K562 treated with DMSO at 1 percent for 12 hours (cell line): ENCODE data around the gene GPANK1. TPM values are rescaled to one million over a fixed set of nuclear protein-coding genes. Genes with fewer than 3 reads are reported as not detected.

Experiments
- total RNA-seq: library from RNA; unstranded; fragments of 300-600 nt; gene quantifications from 2 replicates; pipeline ENCODE4 v1.2.3, GENCODE V29; 2022; ENCODE audit not compliant: insufficient read depth

GPANK1 gene
- total RNA-seq, result 48.9 and 50.1 TPM in 2 replicates

DNA sequence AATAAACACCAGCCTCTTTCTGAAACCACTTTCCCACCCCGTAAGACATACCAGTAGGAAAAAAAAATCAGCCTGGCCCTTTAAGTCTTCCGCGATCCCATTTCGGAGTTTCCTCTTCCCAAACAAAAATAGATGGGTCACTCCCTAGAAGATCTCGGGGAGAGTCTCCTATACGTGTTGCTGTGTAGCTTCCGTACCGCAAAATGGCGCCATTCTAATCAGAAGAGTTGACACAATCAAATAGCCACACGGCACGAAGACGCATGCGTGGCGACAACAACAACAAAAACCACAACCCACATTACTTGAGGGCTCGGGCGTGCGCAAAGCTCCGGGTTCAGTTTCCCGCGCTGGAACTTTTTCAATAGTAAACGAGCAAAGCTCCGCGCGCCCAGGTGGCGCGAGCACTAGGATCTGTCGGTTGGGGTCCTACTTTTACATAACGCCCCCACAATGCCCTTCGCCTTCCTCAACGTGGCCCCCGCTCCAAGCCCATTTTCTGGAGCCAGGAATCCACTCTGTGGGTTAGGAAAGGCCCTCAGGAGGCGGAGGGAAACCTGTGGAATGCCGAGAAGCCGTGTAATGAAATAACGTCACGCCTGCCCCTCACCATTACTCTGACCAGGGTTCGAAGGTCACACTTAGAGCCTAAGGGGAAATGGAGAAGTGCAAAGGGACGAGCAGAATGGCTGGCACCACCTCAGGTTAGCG, at the start of gene GPANK1:
TSS of gene GPANK1 (minus strand) at position 208 of the 711 bp plus-strand sequence. CDS start 519 bp downstream, outside the sequence.

DNA sequence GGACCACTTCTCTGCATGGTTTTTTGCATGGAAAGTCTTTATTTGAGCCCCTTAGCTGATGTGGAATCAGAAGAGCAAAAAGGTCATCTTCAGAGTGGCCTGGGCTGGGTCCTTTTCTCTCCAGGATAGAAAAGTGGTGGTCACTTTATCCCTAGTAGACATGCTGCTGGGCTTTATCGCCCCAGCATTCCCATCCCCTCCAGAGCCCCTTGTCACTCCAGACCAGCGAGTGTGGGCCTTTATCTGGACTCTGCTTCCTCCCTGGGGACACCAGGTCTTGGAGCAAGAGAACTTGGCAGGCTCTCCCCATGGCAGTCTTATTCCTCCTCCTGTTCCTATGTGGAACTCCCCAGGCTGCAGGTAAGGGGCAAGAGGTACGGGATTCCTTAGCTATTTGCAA, 41.8 kb upstream of the GPANK1 start, which contains the start of gene LY6G6F:
TSS of gene LY6G6F (plus strand) at position 268 of the 400 bp plus-strand sequence. CDS start at position 309, 41 bp downstream.

DNA sequence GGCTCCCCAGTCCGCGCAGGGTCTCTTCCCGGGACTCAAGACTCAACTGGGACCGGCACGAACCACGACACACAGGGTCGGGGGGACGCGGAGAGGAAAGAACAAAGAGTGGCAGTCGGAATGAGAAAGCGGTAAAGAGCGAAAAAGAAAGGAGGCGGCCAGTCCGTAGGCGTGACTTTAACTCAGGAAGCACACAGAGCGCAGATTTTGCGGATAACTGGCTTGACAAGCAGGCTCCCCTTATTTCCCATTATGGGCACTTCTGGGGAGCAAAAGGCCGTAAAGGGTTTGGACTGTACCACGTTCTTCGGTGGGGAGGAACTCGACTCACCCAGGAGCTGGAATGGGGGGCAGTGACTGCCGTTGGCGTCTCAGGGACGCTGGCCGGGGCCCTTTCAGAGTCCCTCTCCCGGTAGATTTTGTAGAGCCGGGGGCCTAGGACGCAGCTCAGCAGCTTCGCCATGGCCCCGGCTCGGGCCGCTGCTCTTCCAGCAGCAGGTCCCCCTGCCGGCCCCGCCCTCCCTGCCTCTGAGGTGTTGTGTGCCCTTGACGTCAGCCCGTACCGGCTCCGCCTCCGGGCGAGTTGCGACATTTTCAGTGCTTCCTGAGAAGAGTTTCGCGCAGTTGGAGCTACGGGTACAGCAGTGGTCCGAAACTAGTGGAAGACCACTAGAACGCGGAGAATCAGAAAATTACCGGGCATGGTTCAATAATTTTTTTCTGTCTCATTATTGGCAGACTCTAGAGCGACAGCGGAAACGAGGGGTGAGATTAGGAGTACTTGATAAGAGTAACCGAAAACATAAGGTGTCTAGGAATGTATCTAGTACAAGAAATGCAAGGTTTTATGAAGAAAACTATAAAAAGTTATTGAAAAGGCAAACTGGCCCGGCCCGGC, 38.3 kb upstream of the GPANK1 start, which contains the start of gene ABHD16A:
TSS of gene ABHD16A (minus strand) at position 506 of the 898 bp plus-strand sequence. CDS start at position 463, 43 bp downstream.

DNA sequence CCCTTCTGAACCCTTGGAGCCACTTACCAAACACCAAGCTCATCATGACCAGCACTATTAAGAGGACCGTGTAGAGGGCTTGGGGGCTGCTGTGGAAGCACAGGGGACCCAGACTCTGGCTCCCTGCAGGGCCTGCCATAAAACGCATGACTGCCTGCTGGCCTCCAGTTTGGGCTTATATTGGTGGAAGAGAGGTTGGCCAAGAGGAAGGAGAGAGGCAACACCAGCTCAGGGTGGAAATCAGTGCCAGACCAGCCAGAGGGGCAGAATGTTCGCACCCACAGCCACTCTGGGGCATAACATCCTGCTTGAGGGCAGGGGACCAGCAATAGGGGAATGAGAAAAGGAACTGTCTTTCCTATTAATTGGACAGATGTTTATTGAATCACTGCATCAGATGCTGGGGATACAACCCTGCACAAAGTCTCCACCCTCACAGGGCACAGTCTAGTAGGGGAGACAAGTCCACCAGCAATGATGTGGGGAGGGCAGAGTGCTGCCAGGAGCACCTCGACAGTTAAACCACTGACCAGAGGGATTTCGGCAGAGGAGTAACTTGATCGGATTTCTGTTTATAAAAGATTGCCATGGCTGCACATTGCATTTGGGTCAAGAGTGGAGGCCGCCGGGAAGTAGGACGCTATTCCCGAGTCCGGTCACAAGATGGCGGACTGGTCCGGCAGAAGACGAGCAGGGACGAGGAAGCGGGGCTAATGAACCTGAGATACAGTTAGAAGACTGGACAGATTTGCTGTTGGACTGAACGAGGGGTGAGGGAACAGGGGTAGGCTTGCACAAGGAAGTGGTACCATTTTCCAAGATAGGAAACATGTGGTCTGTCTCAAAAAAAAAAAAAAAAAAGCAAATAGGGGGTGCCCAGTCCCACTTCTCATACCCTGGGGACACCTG, 15.7 kb upstream of the GPANK1 start, which contains the start of gene LY6G5C:
TSS of gene LY6G5C (minus strand) at position 842 of the 909 bp plus-strand sequence. CDS start at position 148, 694 bp downstream.

DNA sequence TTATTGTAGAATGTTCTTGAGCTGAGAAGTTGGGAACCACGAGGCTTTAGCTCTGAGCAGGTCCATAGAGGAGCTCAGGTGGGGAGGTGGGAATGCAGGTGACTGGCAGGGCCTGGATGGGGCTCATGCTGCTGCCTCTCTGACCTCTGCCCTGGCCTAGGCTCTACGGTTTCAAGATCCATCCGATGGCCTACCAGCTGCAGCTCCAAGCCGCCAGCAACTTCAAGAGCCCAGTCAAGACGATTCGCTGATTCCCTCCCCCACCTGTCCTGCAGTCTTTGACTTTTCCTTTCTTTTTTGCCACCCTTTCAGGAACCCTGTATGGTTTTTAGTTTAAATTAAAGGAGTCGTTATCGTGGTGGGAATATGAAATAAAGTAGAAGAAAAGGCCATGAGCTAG, 4.9 kb upstream of the GPANK1 start, which contains the start of gene LY6G5B:
TSS of gene LY6G5B (plus strand) at position 301 of the 400 bp plus-strand sequence. CDS start 975 bp downstream, outside the sequence.

DNA sequence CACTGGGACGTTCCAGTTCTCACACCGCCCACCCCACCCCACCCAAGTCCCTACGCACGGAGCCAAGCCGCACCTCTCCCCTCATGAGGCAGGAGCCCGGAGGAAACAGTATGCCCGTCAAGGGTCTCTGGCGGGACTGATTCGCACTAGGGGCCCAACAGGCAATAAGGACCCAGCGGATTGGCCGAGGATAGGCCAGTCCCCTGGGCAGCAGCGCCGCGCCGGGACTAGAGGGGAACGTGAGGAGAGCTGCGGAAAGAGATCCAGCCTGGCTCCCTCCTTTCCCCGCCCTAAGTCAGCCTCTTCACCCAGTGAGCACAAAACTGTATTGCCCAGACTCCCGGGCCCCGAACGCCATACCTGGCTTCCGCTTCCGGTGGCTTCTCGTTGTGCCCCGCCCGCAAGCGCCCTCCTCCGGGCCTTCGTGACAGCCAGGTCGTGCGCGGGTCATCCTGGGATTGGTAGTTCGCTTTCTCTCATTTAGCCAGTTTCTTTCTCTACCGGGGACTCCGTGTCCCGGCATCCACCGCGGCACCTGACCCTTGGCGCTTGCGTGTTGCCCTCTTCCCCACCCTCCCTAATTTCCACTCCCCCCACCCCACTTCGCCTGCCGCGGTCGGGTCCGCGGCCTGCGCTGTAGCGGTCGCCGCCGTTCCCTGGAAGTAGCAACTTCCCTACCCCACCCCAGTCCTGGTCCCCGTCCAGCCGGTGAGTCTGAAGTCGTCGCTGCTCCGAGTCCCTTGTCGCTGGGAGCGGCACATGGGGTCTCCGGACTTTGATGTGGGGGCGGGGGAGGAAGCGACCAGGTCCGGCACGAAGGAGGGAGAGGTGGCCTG, 922 bp upstream of the GPANK1 start, which contains the start of gene CSNK2B:
TSS of gene CSNK2B (plus strand) at position 580 of the 836 bp plus-strand sequence. CDS start 752 bp downstream, outside the sequence.

DNA sequence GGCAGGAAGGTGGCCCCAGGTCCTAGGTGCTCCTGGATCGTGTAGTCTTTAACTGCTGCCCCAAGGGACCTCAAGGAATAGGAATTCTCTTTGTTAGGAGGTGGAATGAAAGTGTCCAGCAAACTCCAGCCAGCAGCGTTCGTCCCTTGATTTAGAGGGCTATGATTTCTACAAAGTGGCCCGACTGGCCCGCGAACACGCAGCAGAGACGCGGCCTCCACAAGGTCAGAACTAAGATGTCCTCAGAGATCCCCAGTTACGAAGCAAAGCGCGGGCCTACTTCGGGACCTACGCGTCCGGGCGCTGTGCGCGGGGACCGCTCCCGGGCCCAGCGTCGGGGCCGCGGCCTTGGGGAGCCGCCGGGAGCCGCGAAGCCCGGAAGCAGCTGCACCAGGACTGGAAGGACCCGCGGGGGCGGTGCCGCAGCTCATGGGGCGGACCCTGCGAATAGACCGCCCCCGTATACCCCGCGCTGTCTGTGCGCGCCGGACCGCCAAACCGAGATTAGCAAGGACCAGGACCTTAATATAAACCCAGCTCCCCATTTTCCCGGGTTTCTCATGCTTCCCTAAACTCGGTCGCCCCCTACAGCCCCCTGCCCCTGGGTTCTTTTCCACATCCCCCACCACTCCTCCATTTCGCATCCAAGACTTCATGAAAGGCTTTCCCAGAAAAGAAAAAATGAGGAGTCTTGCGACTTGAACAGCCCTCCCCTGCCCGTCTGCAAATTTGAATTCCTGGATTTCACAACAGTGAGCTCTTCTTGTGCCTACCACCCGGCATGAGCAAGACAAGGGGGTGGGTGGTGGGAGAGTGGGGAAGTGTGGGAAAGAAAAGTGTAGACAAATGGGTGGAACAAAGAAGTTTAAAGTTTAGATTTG, 4.2 kb downstream of the GPANK1 start, which contains the start of gene C6orf47:
TSS of gene C6orf47 (minus strand) at position 398 of the 881 bp plus-strand sequence. CDS start 831 bp downstream, outside the sequence.

DNA sequence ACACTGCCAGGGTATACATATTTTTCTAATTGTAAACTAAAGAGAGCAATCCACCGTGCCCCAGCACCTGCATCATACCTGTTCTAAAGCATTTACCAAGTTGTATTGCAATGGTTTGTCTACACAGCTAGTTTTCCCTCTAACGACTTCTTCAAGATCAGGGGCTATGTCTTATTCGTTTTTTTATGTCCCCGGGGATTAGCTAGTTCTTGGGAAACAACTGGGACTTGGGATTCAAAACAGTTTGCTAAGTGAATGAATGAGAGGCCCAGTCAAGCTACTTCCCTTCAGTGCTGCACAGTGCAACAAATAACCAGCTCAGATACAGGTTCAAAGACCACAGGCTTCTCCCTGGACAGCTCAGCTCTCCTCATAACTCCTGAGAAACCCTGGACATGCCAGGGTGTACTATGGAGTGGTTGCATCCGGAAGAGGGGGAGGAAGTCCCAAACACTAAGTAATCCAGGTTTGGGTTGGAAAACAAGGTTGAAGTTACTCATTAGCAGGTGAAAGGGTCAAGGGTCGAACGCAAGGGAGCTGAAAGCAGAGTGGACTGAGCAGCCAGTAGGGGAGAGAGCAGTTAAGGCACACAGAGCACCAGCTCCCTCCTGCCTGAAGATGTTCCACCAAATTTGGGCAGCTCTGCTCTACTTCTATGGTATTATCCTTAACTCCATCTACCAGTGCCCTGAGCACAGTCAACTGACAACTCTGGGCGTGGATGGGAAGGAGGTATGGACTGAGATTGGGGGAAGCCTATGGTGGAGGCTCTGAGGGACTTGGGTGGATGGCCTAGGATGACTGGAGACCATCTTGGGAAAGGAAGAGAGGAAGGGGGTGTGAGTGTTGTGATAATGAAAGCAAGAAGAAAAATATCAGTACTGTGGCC, 9.2 kb downstream of the GPANK1 start, which contains the start of gene APOM:
TSS of gene APOM (plus strand) at position 546 of the 889 bp plus-strand sequence. CDS start at position 619, 73 bp downstream.

DNA sequence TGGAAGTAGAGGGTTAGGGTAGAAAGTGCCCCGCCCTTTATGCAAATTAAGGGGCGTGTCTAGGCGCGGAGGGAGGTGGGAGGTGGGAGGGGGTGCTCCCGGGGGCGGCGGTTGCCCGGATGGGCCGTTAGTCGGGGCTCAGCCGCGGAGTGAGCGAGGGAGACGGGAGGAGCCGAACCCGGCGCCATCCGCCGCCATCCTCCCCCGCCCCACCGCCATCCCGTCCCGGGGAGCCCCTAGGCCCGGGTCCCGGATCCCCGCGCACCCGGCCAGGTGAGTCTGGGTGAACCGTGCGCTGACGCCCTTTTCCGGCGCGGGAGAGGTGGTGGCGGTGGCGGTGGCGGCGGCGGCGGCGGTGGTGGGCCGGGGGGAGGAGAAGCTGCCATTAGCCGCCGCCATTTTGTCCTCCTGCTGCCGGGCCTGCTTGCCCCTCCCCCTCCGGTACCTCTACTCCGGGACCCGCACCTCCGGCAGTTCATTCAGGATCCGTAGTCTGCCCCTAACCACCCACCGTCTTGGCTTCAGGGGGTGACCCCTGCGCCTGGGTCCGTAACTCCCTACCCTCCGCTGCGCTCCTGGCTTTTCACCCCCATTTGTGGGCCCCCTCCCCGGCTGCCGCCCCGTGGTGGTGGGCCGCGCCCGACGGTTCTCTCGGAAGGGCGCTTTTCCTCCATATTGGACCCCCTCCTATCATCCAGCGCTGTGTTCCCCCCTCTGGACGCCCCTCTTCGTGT, 44.0 kb downstream of the GPANK1 start, which contains the start of gene PRRC2A:
TSS of gene PRRC2A (plus strand) at position 130 of the 734 bp plus-strand sequence. CDS start 2,075 bp downstream, outside the sequence.

DNA sequence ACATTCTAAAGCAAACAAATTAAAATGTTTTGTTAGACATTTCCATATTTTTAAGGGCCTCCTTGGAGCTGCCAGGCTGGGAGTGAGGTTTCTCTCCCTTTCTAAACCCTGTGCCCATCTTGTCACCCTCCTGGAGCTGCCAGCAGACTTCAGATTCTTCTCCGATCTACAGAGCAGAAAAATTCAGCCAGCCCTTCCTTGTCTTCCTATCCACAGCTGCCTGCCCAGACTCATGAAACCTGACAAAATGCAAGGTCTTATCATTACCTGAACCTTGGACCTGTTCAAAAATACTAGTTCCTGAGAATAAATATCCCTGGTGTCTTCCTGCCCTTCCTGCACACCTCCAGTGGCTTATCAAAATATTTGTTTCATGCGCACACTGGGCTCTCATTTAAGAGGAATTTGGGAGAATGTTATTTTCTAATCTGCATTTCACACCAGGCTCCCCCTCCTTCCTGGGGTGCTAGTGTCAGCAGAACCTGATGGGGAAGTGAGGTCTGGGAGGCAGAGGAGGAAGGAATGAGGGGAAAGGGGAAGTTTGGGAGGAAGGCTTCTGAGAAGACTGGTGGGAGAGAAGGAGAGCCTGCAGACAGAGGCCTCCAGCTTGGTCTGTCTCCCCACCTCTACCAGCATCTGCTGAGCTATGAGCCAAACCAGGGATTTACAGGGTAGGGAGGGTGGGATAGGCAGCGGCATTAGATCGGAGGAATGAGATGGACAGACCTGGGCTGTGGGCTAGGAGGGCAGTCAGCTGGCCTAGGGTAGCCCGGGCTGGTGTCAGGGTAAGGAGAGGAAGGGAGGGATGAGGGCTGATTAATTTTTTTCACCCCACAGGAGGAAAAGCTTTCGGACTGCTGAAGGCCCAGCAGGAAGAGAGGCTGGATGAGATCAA, 49.9 kb downstream of the GPANK1 start, which contains the start of gene AIF1:
TSS of gene AIF1 (plus strand) at position 551 of the 895 bp plus-strand sequence. CDS start at position 647, 96 bp downstream.

Other genes starting within 250 kb of the GPANK1 start
- gene MICB, start 166.9 kb downstream of the GPANK1 start, total RNA-seq, result 19.2 and 35.6 TPM in 2 replicates
- gene MCCD1, start 136.0 kb downstream of the GPANK1 start, total RNA-seq, result not detected in 2 replicates
- gene DDX39B, start 123.0 kb downstream of the GPANK1 start, total RNA-seq, result 110 and 208 TPM in 2 replicates
- gene ATP6V1G2, start 118.4 kb downstream of the GPANK1 start, total RNA-seq, result not detected in 2 replicates
- 65.2 and 74.9 TPM in 2 replicates for gene NFKBIL1, start 117.4 kb downstream of the GPANK1 start, total RNA-seq
- 1.2 TPM in 1 of 2 replicates, not detected in the other for gene LTA, start 92.7 kb downstream of the GPANK1 start, total RNA-seq
- gene TNF, start 89.4 kb downstream of the GPANK1 start, total RNA-seq, result not detected in 2 replicates
- gene LTB, start 82.6 kb downstream of the GPANK1 start, total RNA-seq, result 1.1 TPM in 1 of 2 replicates, not detected in the other
- gene LST1, start 78.7 kb downstream of the GPANK1 start, total RNA-seq, result 3.7 and 5.1 TPM in 2 replicates
- gene NCR3, start 72.0 kb downstream of the GPANK1 start, total RNA-seq, result 2.2 TPM in 1 of 2 replicates, not detected in the other
- gene AIF1, start 49.8 kb downstream of the GPANK1 start, total RNA-seq, result 8.8 and 20.6 TPM in 2 replicates
- 149 and 261 TPM in 2 replicates for gene PRRC2A, start 44.3 kb downstream of the GPANK1 start, total RNA-seq
- 285 and 425 TPM in 2 replicates for gene BAG6, start 12.3 kb downstream of the GPANK1 start, total RNA-seq
- gene APOM, start 9.1 kb downstream of the GPANK1 start, total RNA-seq, result 3.6 and 14.1 TPM in 2 replicates
- 22.4 and 35.6 TPM in 2 replicates for gene C6orf47, start 4.2 kb downstream of the GPANK1 start, total RNA-seq
- gene CSNK2B, start 1.1 kb upstream of the GPANK1 start, total RNA-seq, result 524 and 598 TPM in 2 replicates
- 2.1 and 12.9 TPM in 2 replicates for gene LY6G5B, start 5.0 kb upstream of the GPANK1 start, total RNA-seq
- gene LY6G5C, start 16.1 kb upstream of the GPANK1 start, total RNA-seq, result not detected in 2 replicates
- gene ABHD16A, start 38.3 kb upstream of the GPANK1 start, total RNA-seq, result 80.3 and 103 TPM in 2 replicates
- not detected in 2 replicates for gene LY6G6F, start 41.9 kb upstream of the GPANK1 start, total RNA-seq
- not detected in 2 replicates for gene LY6G6D, start 50.4 kb upstream of the GPANK1 start, total RNA-seq
- not detected in 2 replicates for gene LY6G6C, start 56.7 kb upstream of the GPANK1 start, total RNA-seq
- gene MPIG6B, start 58.4 kb upstream of the GPANK1 start, total RNA-seq, result not detected in 2 replicates
- 45.6 and 57.2 TPM in 2 replicates for gene DDAH2, start 64.3 kb upstream of the GPANK1 start, total RNA-seq
- gene CLIC1, start 71.5 kb upstream of the GPANK1 start, total RNA-seq, result 1,195 and 1,297 TPM in 2 replicates
- gene MSH5, start 75.0 kb upstream of the GPANK1 start, total RNA-seq, result 14.8 and 39.6 TPM in 2 replicates
- gene SAPCD1, start 97.7 kb upstream of the GPANK1 start, total RNA-seq, result 6.8 and 8.2 TPM in 2 replicates
- gene VWA7, start 112.3 kb upstream of the GPANK1 start, total RNA-seq, result 1.5 and 6.2 TPM in 2 replicates
- 86.3 and 98.8 TPM in 2 replicates for gene VARS1, start 130.8 kb upstream of the GPANK1 start, total RNA-seq
- gene LSM2, start 142.0 kb upstream of the GPANK1 start, total RNA-seq, result 150 and 173 TPM in 2 replicates
- 3.4 and 6.2 TPM in 2 replicates for gene HSPA1L, start 150.3 kb upstream of the GPANK1 start, total RNA-seq
- gene HSPA1A, start 150.5 kb upstream of the GPANK1 start, total RNA-seq, result 632 and 775 TPM in 2 replicates
- gene HSPA1B, start 162.7 kb upstream of the GPANK1 start, total RNA-seq, result 409 and 626 TPM in 2 replicates
- 218 and 311 TPM in 2 replicates for gene NEU1, start 197.8 kb upstream of the GPANK1 start, total RNA-seq
- 9.6 and 13.1 TPM in 2 replicates for gene SLC44A4, start 214.0 kb upstream of the GPANK1 start, total RNA-seq
- gene EHMT2, start 232.7 kb upstream of the GPANK1 start, total RNA-seq, result 62.9 and 90.8 TPM in 2 replicates
- 3.8 and 4.7 TPM in 2 replicates for gene ZBTB12, start 237.1 kb upstream of the GPANK1 start, total RNA-seq